WTC11 (cell line): ENCODE measurements around the gene GALNT5.

Source experiments
- E2F4 ChIP-seq: sonication (generic); formaldehyde crosslinking; IDR thresholded peaks from 2 replicates; pipeline ENCODE4 v1.8.1; 2022; ENCODE audit warnings: low read depth, mild to moderate bottlenecking, moderate library complexity, missing genetic modification reagents, borderline replicate concordance
- IRF1 ChIP-seq: sonication (generic); formaldehyde crosslinking; IDR thresholded peaks from 2 replicates; pipeline ENCODE4 v1.8.0; 2023; ENCODE audit warnings: missing genetic modification reagents
- NFYB ChIP-seq: sonication (generic); formaldehyde crosslinking; conservative IDR thresholded peaks from 2 replicates; pipeline ENCODE4 v1.8.0; 2022; ENCODE audit warnings: low read depth, missing genetic modification reagents
- NR2C2 ChIP-seq: sonication (generic); formaldehyde crosslinking; IDR thresholded peaks from 2 replicates; pipeline ENCODE4 v1.8.0; 2022; ENCODE audit warnings: mild to moderate bottlenecking, missing genetic modification reagents
- SMAD3 ChIP-seq: sonication (generic); formaldehyde crosslinking; IDR thresholded peaks from 2 replicates; pipeline ENCODE4 v1.8.0; 2022; ENCODE audit warnings: missing genetic modification reagents, mild to moderate bottlenecking, borderline replicate concordance
- SP1 ChIP-seq: sonication (generic); formaldehyde crosslinking; conservative IDR thresholded peaks from 2 replicates; pipeline ENCODE4 v1.8.1; 2022; ENCODE audit warnings: missing genetic modification reagents
- ZNF219 ChIP-seq: sonication (generic); formaldehyde crosslinking; IDR thresholded peaks from 2 replicates; pipeline ENCODE4 v1.8.0; 2023; ENCODE audit warnings: missing genetic modification reagents, mild to moderate bottlenecking, borderline replicate concordance
- ZNF263 ChIP-seq: sonication (generic); formaldehyde crosslinking; IDR thresholded peaks from 2 replicates; pipeline ENCODE4 v1.8.1; 2022; ENCODE audit warnings: low read depth, mild to moderate bottlenecking, moderate library complexity, missing genetic modification reagents
- TF ChIP-seq, protein P1 (sequence below): fragments of 200-600 bp; IDR thresholded peaks from 2 replicates; pipeline ENCODE4 v1.8.0; 2022; ENCODE audit warnings: antibody characterized with exemption

DNA sequence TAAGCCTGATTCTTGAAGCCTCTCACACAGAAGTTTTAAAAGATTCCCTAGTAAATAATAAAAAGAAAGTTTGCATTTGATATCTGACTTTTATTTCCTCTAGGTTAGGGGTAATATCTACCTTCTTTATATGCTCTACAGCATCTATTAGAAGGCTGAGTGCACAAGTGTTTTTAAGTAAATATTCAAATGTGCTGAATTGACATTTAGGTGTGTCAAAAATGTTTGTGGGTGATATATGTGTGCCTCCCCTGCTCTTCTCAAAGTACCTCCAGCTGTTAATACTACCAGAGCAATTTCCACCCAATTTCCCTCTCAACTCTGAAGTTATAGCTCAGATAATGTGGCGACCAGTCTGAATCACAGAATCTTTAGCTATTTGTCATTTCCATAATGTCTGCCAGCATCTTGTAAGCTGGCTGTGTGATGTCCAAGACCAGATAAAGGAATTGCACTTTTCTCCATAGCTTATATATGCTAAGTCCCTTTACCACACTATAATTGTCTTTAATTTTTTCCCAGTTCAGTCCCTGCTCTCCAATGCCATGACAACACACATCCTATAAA lies 92.5 kb downstream of the GALNT5 start:
- TF ChIP-seq, protein P1, sequence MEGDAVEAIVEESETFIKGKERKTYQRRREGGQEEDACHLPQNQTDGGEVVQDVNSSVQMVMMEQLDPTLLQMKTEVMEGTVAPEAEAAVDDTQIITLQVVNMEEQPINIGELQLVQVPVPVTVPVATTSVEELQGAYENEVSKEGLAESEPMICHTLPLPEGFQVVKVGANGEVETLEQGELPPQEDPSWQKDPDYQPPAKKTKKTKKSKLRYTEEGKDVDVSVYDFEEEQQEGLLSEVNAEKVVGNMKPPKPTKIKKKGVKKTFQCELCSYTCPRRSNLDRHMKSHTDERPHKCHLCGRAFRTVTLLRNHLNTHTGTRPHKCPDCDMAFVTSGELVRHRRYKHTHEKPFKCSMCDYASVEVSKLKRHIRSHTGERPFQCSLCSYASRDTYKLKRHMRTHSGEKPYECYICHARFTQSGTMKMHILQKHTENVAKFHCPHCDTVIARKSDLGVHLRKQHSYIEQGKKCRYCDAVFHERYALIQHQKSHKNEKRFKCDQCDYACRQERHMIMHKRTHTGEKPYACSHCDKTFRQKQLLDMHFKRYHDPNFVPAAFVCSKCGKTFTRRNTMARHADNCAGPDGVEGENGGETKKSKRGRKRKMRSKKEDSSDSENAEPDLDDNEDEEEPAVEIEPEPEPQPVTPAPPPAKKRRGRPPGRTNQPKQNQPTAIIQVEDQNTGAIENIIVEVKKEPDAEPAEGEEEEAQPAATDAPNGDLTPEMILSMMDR = no peak
- TF ChIP-seq E2F4 (CRISPR knock-in tag) (no peak), ZNF263 (no peak), NFYB (no peak), SMAD3 (CRISPR knock-in tag) (no peak), ZNF219 (CRISPR knock-in tag) (no peak), SP1 (no peak), NR2C2 (CRISPR knock-in tag) (no peak), IRF1 (CRISPR knock-in tag) (no peak)
